MM.1S (cell line): ENCODE results near the gene BBX.

Experiments used
- DNase-seq: peaks from one replicate; pipeline ENCODE4 v3.0.0-alpha.2; 2015
- H2AFZ ChIP-seq: fragments of 300-600 bp; sonication (generic); 2 replicates; pipeline ENCODE4 v1.6.0; 2016; ENCODE audit warnings: antibody characterized with exemption, low read length
- H3F3A ChIP-seq: fragments of 300-600 bp; sonication (generic); 2 replicates; pipeline ENCODE4 v1.6.1; 2016; ENCODE audit warnings: mild to moderate bottlenecking, antibody characterized with exemption, low read length, moderate library complexity, mixed read lengths; ENCODE audit not compliant: insufficient read depth
- H3K27ac ChIP-seq: fragments of 300-600 bp; sonication (generic); 2 replicates; pipeline ENCODE4 v1.5.1; 2016; ENCODE audit warnings: mild to moderate bottlenecking, low read length
- H3K27me3 ChIP-seq: fragments of 300-600 bp; sonication (generic); replicated peaks from 2 replicates; pipeline ENCODE4 v1.6.0; 2016; ENCODE audit warnings: low read length; ENCODE audit not compliant: insufficient read depth
- H3K36me3 ChIP-seq: fragments of 300-600 bp; sonication (generic); replicated peaks from 2 replicates; pipeline ENCODE4 v1.6.1; 2016; ENCODE audit warnings: mild to moderate bottlenecking, low read length, mixed read lengths; ENCODE audit not compliant: insufficient read depth
- H3K4me1 ChIP-seq: fragments of 300-600 bp; sonication (generic); 2 replicates; pipeline ENCODE4 v1.6.1; 2016; ENCODE audit warnings: low read length, mixed read lengths
- H3K4me2 ChIP-seq: fragments of 300-600 bp; sonication (generic); 2 replicates; pipeline ENCODE4 v1.6.0; 2016; ENCODE audit warnings: low read depth, low read length
- H3K4me3 ChIP-seq: fragments of 300-600 bp; sonication (generic); 2 replicates; pipeline ENCODE4 v1.5.1; 2016; ENCODE audit warnings: low read length, mixed read lengths
- H3K79me2 ChIP-seq: fragments of 300-600 bp; sonication (generic); 2 replicates; pipeline ENCODE4 v1.6.1; 2016; ENCODE audit warnings: mixed run types, low read length, mixed read lengths
- H3K9ac ChIP-seq: fragments of 300-600 bp; sonication (generic); 2 replicates; pipeline ENCODE4 v1.6.1; 2016; ENCODE audit warnings: low read length, mixed read lengths
- H3K9me2 ChIP-seq: fragments of 300-600 bp; sonication (generic); replicated peaks from 2 replicates; pipeline ENCODE4 v1.6.1; 2016; ENCODE audit warnings: mild to moderate bottlenecking, low read length, mixed read lengths; ENCODE audit not compliant: insufficient read depth
- H3K9me3 ChIP-seq: fragments of 300-600 bp; sonication (generic); replicated peaks from 2 replicates; pipeline ENCODE4 v1.6.1; 2016; ENCODE audit warnings: mild to moderate bottlenecking, low read length, mixed read lengths; ENCODE audit not compliant: insufficient read depth
- H4K20me1 ChIP-seq: fragments of 300-600 bp; sonication (generic); 2 replicates; pipeline ENCODE4 v1.6.1; 2016; ENCODE audit warnings: mild to moderate bottlenecking, low read length, moderate library complexity, mixed read lengths; ENCODE audit not compliant: insufficient read depth
- EZH2 ChIP-seq: fragments of 300-600 bp; sonication (generic); optimal IDR thresholded peaks from 2 replicates; pipeline ENCODE3; 2017; ENCODE audit warnings: low read depth, mild to moderate bottlenecking, antibody characterized with exemption, low read length, mixed read lengths
- EZH2phosphoT487 ChIP-seq: fragments of 300-600 bp; sonication (generic); IDR thresholded peaks from 2 replicates; pipeline ENCODE4 v1.6.1; 2018; ENCODE audit warnings: antibody characterized with exemption, low read length
- TF ChIP-seq, protein P1 (sequence below): fragments of 300-600 bp; sonication (generic); IDR thresholded peaks from 2 replicates; pipeline ENCODE4 v1.5.1; 2016; ENCODE audit warnings: antibody characterized with exemption, low read length, mixed read lengths

Gene BBX

DNA sequence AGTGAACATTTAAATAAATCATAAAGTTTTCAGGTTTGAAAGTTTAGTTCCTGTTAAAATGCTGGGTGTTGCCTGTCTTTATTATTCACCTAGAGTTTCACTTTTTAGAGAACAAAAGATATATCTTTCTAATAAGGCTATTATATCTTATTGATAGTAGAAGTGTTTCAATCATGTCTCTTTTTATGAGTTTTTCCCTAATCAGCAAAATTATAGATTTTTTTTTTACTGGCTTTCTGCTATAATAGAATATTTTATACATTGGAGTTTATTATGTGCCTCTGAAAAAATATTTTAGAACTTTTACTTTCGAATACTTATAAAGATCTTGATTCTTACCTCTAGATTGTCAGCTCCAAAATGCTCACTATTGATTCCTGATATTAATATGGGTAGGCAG, 131.5 kb downstream of the BBX start:
- H3K4me2 ChIP-seq, result no peak overlapping the region
- TF ChIP-seq, protein P1, sequence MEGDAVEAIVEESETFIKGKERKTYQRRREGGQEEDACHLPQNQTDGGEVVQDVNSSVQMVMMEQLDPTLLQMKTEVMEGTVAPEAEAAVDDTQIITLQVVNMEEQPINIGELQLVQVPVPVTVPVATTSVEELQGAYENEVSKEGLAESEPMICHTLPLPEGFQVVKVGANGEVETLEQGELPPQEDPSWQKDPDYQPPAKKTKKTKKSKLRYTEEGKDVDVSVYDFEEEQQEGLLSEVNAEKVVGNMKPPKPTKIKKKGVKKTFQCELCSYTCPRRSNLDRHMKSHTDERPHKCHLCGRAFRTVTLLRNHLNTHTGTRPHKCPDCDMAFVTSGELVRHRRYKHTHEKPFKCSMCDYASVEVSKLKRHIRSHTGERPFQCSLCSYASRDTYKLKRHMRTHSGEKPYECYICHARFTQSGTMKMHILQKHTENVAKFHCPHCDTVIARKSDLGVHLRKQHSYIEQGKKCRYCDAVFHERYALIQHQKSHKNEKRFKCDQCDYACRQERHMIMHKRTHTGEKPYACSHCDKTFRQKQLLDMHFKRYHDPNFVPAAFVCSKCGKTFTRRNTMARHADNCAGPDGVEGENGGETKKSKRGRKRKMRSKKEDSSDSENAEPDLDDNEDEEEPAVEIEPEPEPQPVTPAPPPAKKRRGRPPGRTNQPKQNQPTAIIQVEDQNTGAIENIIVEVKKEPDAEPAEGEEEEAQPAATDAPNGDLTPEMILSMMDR, result no peak
- TF ChIP-seq EZH2phosphoT487 (no peak), EZH2 (no peak)

DNA sequence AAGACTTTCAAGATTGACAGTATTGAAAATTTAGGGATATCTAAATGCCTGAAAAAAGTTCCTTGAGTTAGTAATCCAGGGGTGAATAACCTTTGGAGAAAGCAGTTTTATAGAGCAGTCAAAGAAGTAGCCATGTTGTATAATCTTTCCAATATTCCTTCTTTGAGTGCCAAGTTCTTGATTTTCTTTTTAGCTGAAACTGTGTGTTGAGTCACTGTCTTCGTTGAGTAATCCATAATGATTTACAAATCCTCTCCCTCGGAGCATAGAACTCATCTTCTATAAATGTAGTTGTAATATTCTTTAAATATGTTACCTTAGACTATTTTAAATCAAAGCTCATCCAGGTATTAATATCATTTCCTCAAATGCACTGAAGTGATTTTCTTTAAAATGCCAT, 135.2 kb downstream of the BBX start:
- Histone ChIP-seq H3K36me3 (no peaks in the 10 kb centered on the region), H2AFZ (no peak overlapping the region), H3K27ac (no peak overlapping the region), H3K9ac (no peak overlapping the region), H3K79me2 (peaks cover 4% of the 10 kb centered on the region; the same call in 1 of the 2 replicates), H3K9me3 (no peaks in the 10 kb centered on the region), H3K4me2 (no peak overlapping the region), H3K27me3 (no peaks in the 10 kb centered on the region), H3K4me1 (peaks cover 11% of the 10 kb centered on the region), H3K9me2 (no peaks in the 10 kb centered on the region), H3F3A (no peaks in the 10 kb centered on the region; the same call in 1 of the 2 replicates), H4K20me1 (no peaks in the 10 kb centered on the region), H3K4me3 (no peak overlapping the region)
- no peak for TF ChIP-seq EZH2phosphoT487
- TF ChIP-seq EZH2, result no peak
- TF ChIP-seq, protein P1, result no peak
- DNase-seq, result no peak

More for the DNA sequence above, 131.5 kb downstream of the BBX start:
- Histone ChIP-seq H2AFZ (no peak overlapping the region), H3K9me3 (no peaks in the 10 kb centered on the region), H3F3A (no peaks in the 10 kb centered on the region), H3K4me1 (no peaks in the 10 kb centered on the region), H4K20me1 (no peaks in the 10 kb centered on the region), H3K4me3 (no peak overlapping the region), H3K27me3 (no peaks in the 10 kb centered on the region), H3K36me3 (no peaks in the 10 kb centered on the region), H3K9me2 (no peaks in the 10 kb centered on the region), H3K9ac (no peak overlapping the region), H3K27ac (no peak overlapping the region), H3K79me2 (no peaks in the 10 kb centered on the region)
- DNase-seq, result no peak

DNA sequence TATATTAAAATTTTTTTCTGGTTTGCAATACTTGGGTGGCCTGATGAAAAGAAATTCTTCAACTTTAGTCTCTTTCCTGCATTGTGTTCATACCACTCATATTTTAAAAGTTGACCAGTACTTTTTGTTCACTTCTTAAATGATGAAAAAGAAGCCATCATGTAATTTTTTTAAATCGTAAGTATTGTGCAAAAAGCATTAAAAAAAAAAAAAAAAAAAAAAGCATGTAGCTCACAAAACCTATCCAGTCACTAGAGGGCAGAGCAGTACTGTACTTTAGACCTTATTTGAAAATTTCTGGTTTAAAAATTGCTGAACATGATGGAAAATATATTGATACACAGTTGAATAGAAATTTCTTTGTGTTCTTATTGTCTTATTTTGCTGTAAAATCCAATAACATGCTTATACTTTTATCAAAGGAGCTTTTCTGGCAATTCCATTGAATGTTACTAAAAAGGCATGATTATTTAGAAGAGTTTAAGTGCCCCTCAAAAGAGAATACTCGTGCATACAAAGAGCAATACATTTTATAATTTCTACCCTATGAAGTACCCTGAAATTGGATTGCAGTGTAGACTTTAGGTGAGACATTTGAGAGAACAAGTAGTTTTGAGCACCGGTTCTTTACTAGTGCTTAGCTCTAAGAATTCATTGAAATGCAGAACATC, 137.7 kb downstream of the BBX start:
- no peaks in the 10 kb centered on the region for H3K36me3 ChIP-seq
- no peaks in the 10 kb centered on the region for H3K27me3 ChIP-seq
- peaks cover 11% of the 10 kb centered on the region for H3K4me1 ChIP-seq
- H3K9ac ChIP-seq, result no peak overlapping the region
- peak; percentile 49 for DNase-seq
- no peak overlapping the region for H3K4me3 ChIP-seq
- TF ChIP-seq, protein P1, result peak; percentile 68
- TF ChIP-seq EZH2, result no peak
- peak overlapping the region; percentile 43; the same call in 1 of the 2 replicates for H3K4me2 ChIP-seq
- no peaks in the 10 kb centered on the region for H3K9me3 ChIP-seq
- H3F3A ChIP-seq, result no peaks in the 10 kb centered on the region; the same call in 1 of the 2 replicates
- no peak overlapping the region for H2AFZ ChIP-seq
- H3K27ac ChIP-seq, result no peak overlapping the region
- no peaks in the 10 kb centered on the region for H4K20me1 ChIP-seq
- no peaks in the 10 kb centered on the region for H3K9me2 ChIP-seq
- H3K79me2 ChIP-seq, result peaks cover 4% of the 10 kb centered on the region; the same call in 1 of the 2 replicates
